Measurements from ENCODE around the gene NRN1L.
A peak's percentile ranks its signal among the peaks of the same experiment; 100 is the strongest.
"Not testable (repeated sequence)": the region's sequence is repeated elsewhere in the genome, so short reads cannot be mapped to it uniquely, and the experiment has no call there.

NRN1L gene

DNA sequence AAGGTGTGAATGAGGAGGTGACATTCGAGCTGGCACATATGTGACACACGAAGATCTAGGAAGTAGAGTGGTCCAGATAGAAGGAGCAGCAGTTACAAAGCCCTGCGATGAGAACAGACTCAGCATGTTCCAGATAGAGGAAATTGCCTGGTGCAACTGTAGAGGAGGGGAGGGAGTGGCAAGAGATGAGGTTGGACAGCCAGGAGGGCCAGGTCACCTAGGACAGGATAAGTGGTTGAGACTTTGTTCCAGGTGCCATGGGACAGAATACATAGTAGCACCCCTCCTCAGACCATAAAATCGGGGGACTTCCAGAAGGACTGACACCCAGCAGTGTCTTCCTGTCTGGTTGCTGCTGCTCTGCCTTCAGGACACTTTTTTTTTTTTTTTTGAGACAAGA, 26.2 kb upstream of the NRN1L start:
- DNase-seq (ENCODE audit: low spot score), result no peak
- TF ChIP-seq, protein P1, sequence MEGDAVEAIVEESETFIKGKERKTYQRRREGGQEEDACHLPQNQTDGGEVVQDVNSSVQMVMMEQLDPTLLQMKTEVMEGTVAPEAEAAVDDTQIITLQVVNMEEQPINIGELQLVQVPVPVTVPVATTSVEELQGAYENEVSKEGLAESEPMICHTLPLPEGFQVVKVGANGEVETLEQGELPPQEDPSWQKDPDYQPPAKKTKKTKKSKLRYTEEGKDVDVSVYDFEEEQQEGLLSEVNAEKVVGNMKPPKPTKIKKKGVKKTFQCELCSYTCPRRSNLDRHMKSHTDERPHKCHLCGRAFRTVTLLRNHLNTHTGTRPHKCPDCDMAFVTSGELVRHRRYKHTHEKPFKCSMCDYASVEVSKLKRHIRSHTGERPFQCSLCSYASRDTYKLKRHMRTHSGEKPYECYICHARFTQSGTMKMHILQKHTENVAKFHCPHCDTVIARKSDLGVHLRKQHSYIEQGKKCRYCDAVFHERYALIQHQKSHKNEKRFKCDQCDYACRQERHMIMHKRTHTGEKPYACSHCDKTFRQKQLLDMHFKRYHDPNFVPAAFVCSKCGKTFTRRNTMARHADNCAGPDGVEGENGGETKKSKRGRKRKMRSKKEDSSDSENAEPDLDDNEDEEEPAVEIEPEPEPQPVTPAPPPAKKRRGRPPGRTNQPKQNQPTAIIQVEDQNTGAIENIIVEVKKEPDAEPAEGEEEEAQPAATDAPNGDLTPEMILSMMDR (conservative IDR thresholded peaks at IDR 0.05; ENCODE audit: low read depth), result no peak
- POLR2A ChIA-PET (ENCODE audit: low non-redundant PET), result no interaction called here
- H3K27ac ChIP-seq, result peak overlapping the region; percentile 79
- CTCF ChIA-PET, result no interaction called here

DNA sequence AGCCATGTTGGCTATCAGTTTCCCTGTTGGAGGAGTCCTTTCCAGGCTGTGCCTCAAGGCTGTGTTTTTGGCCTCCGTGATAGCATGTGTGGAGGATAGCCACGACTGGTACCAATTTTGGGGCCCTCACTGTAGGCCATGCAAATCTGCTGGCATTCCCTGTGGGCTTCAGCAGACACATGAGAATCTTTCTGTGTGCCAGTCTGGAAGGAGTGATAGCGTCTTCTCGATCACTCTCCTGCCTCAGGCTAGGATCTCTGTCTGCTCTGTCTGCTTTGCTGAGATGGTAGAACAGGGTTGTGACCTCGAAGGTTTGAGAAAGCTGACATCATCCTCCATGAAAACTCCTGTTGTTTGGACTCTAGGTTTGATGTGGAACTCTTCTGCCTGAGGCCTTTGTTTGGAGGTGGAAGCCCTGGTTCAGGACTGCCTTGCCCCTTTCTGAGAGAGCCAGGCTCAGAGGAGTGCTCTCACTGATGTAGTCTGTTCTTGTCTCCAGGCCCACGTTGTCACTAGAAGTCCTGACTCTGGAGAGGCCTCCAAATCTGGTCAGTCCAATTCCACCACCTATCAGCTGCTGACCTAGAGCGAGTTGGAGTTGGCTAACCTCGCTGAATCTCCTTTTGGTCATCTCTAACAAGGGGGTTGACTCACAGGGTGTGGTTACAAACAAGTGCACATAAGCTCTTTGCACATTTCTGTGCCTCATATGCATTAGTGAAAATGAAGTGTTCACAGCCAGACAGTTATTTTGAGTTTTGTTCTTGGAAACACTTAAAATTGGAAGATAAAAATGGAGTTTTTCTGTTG, 23.9 kb upstream of the NRN1L start:
- POLR2A ChIA-PET (ENCODE audit: low non-redundant PET), result interaction anchor here (1.0 kb wide), 1 partner anchor 225 kb away, joined by 5 read pairs; the partner anchor contains the start of gene NFATC3
- DNase-seq (ENCODE audit: low spot score), result peak; percentile 51

DNA sequence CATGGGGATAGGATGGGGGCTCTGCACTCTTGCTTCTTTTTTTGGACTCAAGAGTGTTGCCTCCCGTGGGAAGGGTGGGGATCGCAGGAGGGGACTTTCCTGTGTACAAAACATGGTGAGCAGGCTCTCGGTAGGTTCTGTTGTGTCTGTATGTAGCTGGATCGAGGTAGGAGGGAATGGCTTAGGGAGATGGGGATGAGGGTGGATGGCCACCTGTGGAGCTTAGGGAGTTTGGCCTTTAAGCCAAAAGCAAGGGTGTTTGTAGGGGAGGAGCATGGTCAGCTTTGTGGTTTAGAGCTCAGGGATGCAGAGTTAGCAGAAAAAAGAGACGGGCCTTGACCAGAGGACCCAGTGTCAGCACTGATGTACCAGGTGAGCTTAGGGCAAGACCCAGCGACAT, 22.8 kb upstream of the NRN1L start:
- peak overlapping the region; percentile 79 for H3K27ac ChIP-seq
- TF ChIP-seq, protein P1 (conservative IDR thresholded peaks at IDR 0.05; ENCODE audit: low read depth), result no peak
- DNase-seq (ENCODE audit: low spot score), result no peak
- ChIA-PET CTCF (interaction anchor here (0.6 to 2.0 kb wide), 5 partner anchors 11 to 138 kb away, joined by 3 to 7 read pairs (median 3); no protein-coding TSS in a partner anchor), POLR2A (ENCODE audit: low non-redundant PET) (interaction anchor here (0.6 kb wide), 1 partner anchor 10 kb away, joined by 4 read pairs; no protein-coding TSS in a partner anchor)

More for the DNA sequence above, 23.9 kb upstream of the NRN1L start:
- CTCF ChIA-PET, result interaction anchor here (1.4 to 2.4 kb wide), 2 partner anchors 44 to 137 kb away, joined by 3 to 11 read pairs; no protein-coding TSS in a partner anchor
- TF ChIP-seq, protein P1 (conservative IDR thresholded peaks at IDR 0.05; ENCODE audit: low read depth), result no peak
- peak overlapping the region; percentile 79 for H3K27ac ChIP-seq

DNA sequence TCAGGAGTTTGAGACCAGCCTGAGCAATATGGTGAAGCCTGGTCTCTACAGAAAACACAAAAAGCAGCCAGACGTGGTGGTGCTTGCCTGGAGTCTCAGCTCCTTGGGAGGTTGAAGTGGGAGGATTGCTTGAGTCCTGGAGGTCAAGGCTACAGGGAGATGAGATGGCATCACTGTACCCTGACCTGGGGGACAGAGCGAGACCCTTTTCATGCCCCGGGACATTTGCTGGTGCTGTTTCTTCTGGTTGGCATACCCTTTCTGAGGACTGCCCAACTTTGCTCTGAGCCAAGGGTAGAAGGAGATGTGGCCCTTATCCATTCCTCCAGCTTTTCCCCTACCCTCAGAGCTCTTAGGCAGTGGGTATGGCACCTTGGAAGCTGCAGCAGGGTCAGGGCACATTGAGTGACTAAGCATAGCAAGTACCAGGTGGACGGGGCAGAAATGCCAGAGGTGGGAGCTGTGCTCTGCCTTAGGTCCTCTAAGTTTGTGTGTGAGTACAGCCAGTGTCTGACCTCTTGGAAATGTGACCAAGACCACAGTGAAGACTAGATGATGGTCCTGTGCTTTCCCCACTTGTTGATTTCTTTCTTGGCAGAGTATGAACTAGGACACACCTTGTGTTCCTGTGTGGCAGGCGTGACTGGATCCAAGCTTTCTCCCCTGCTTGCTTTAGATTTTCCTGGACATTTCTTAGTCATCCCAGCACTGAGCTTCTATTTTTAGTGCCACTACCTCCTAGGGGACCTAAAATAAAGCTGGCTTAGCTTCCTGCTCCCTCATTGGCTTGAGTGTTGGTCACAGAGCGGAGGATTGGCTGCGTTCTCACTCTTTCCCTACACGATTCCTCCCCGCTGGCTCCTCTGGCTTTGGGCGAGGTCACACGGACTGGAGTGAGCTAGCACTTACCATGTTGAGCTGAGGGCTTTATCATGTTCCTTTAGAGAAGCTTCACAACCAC, 21.8 kb upstream of the NRN1L start:
- ChIA-PET CTCF (interaction anchor here (0.7 to 2.0 kb wide), 4 partner anchors 19 to 342 kb away, joined by 4 to 7 read pairs (median 6); no protein-coding TSS in a partner anchor), POLR2A (ENCODE audit: low non-redundant PET) (interaction anchor here (0.6 kb wide), 2 partner anchors 11 to 16 kb away, joined by 3 to 4 read pairs; no protein-coding TSS in a partner anchor)
- H3K27ac ChIP-seq, result peak overlapping the region; percentile 79
- DNase-seq (ENCODE audit: low spot score), result no peak
- TF ChIP-seq, protein P1 (conservative IDR thresholded peaks at IDR 0.05; ENCODE audit: low read depth), result no peak

DNA sequence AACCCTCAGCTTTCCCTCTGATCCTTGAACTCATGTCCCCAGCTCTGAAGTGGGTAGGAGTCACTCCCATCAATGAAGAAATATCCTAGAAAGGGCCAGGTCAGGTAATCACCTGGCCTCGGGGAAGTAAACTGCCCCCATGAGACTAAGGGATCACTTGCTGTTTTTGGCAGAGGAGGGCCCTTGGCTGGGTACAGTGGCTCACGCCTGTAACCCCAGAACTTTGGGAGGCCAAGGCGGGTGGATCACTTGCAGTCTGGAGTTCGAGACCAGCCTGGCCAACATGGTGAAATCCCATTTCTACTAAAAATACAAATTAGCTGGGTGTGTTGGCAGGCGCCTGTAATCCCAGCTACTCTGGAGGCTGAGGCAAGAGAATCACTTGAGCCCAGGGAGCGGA, 20.6 kb upstream of the NRN1L start:
- ChIA-PET POLR2A (ENCODE audit: low non-redundant PET) (interaction anchor here (0.7 kb wide), 1 partner anchor 19 kb away, joined by 3 read pairs; no protein-coding TSS in a partner anchor), CTCF (interaction anchor here (0.9 kb wide), 1 partner anchor 192 kb away, joined by 4 read pairs; no protein-coding TSS in a partner anchor)
- peak overlapping the region; percentile 79 for H3K27ac ChIP-seq
- not testable (repeated sequence) for DNase-seq (ENCODE audit: low spot score)

DNA sequence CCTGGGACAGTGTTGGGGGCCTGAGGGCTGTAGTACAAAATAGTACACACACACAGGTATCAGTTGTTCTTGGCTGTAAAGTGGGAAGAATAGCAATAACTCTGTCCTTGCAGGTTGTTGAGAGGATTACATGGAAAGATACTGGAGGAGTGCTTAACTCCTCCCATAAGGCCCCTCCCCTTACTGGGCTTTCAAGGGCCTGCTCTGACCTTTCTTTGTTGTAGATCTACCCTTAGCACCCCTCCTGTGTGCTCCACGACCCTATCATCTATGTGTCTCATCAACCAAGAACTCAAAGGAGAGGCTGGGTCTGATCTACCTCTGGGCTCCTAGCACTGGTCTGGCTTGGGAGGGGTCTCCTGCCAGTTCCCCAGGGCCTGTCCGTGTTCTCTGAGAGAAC, 20.1 kb upstream of the NRN1L start:
- ChIA-PET CTCF (interaction anchor here (1.3 kb wide), 1 partner anchor 192 kb away, joined by 4 read pairs; no protein-coding TSS in a partner anchor), POLR2A (ENCODE audit: low non-redundant PET) (interaction anchor here (0.7 kb wide), 1 partner anchor 20 kb away, joined by 3 read pairs; no protein-coding TSS in a partner anchor)
- DNase-seq (ENCODE audit: low spot score), result no peak
- peak overlapping the region; percentile 17; the same call in 1 of the 2 replicates for H3K27ac ChIP-seq
- TF ChIP-seq, protein P1 (conservative IDR thresholded peaks at IDR 0.05; ENCODE audit: low read depth), result no peak
